PC-9 (cell line): ENCODE results near the gene SASH1.

Experiments used
- CTCF ChIP-seq: fragments of 200-600 bp; sonication (generic); conservative IDR thresholded peaks from 2 replicates; pipeline ENCODE4 v1.6.1; 2017; ENCODE audit warnings: mixed run types, antibody characterized with exemption, mild to moderate bottlenecking, moderate library complexity
- EZH2 ChIP-seq: fragments of 200-600 bp; sonication (generic); IDR thresholded peaks from 2 replicates; pipeline ENCODE4 v1.8.0; 2017; ENCODE audit warnings: antibody characterized with exemption, low read depth

- TF ChIP-seq CTCF (no peak), EZH2 (no peak)
These were observed 72.2 kb downstream of the SASH1 start for GRCh38 chr6:148414836-148415235.
